HPDE6-E6E7 (cell line): ENCODE results near the gene B4GALT1.
"Not testable (repeated sequence)": the region's sequence is repeated elsewhere in the genome, so short reads cannot be mapped to it uniquely, and the experiment has no call there.

ENCODE experiments used
- DNase-seq: peaks from one replicate; pipeline ENCODE4 v3.0.0; 2011; ENCODE audit warnings: missing footprints; ENCODE audit errors: extremely low spot score

The B4GALT1 gene

DNA sequence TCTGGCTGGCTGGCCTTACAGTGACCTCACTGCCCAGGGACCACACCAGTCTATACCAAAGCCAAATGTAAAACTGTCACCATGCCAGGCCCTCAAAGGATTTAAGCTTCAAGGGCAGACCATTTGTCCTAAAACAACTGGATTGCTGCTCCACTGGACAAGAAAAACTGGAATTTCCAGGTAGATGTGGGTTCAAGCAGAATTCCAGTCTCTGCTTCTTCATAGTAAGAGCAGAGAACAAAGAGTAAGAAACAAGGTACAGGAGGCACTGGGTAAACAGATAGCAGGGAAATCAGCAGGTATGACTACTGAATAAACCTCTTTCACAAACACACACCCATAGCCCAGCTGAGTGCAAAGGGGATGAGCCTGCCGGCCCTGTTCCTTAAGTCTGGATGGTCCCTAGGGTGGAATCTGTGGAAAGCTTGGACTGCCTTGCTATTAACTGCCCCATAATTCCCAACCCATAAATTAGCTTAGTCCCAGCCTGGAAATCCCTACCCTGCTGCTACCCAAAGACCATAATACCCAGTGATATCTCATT lies 5.5 kb downstream of the B4GALT1 start:
- DNase-seq: no peak

DNA sequence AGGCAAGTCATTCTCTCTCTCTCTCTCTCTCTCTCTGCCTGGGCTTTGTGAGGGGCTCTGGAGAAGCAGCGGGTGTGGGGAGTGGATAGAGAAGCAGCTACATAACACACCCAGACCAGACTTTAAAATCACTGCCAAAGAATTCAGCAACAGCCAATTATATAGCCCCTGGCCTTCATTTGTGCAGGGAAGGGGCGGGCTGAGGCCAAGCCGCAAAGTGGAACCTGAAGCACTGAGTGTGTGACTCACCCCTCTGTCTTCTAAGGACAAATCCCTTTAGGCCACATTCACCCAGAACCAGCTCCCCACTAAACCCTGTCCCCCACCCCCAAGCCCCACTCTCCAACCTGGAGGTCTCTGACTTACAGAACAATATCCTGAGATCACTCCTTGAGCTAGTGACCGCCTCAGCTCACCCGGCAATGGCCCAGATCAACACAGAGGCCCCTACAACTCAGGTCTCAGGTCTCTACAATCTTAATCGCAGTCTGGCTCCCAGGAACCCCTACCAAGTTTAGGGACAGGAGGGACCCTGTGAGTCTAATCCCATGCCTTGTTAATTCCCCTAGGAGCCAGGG lies 6.0 kb downstream of the B4GALT1 start:
- DNase-seq: no peak

DNA sequence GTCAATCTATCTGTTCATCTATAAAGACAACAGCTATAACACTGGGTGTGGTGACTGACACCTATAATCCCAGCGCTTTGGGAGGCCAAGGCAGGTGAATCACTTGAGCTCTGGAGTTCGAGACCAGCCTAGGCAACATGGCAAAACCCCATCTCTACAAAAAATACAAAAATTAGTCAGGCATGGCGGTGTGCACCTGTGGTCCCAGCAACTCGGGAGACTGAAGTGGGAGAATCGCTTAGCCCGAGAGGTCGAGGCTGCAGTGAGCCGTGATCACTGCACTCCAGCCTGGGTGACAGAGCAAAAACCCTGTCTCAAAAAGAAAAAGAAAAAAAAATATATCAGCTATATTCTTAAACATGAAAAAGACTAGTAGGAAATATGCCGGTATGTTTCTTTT lies 6.7 kb downstream of the B4GALT1 start:
- DNase-seq: not testable (repeated sequence)

- no peak for DNase-seq
These were observed 7.4 kb downstream of the B4GALT1 start for GRCh38 chr9:33159777-33160127.

- DNase-seq: no peak
These were observed 8.0 kb downstream of the B4GALT1 start for GRCh38 chr9:33158843-33159776.

GRCh38 chr9:33157960-33158842 lies 8.9 kb downstream of the B4GALT1 start:
- no peak for DNase-seq

GRCh38 chr9:33155393-33155792 lies 11.7 kb downstream of the B4GALT1 start:
- no peak for DNase-seq

DNA sequence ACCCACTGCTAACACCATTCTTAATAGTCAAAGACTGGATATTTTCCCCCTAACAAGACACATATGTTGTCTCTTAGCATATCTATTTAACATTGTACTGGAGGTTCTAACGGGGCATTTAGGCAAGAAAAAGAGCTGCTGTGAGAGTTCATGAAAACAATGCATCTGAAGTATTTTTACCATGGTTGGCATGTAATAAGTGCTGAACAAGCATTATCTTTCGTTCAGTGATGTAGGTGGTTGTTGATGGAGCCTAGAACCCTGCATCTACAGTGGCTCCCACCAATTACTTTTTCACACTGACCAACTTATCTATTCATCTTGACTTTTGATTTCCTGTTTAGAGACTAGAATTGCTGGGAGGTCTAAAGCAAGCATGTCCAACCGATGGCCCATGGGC lies 12.8 kb downstream of the B4GALT1 start:
- no peak for DNase-seq

DNA sequence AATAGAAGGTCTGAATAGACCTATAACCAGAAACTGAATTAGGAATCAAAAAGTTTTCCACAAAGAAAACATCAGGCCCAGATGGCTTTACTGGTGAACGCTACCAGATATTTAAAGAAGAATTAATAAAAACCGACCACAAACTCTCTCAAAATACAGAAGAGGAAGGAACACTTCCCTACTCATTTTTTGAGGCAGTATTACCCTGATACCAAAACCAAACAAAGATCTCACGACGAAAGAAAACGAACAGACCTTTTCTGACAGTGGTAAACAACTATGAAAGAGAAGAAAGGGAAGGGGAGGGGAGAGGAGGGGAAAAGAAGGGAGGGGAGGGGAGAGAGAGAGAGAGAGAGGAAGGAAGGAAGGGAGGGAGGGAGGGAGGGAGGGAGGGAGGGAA lies 13.5 kb downstream of the B4GALT1 start:
- DNase-seq: no peak

DNA sequence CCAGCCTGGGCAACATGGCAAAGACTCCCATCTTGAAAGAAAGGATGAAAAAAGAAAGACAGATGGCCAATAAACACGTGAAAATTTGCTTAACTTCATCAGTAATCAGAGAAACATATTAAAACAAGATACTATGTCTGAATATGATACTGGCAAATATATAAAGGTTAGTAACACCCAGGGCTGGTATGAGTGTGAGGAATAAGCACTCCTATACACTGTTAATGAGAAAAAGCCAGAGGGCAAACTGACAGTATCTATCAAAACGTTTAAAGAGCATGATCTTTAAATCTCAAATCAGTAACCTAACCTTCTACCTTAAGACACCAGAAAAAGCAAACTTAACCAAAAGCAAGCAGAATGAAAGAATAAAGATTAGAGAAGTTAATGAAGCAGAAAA lies 14.1 kb downstream of the B4GALT1 start:
- no peak for DNase-seq

DNA sequence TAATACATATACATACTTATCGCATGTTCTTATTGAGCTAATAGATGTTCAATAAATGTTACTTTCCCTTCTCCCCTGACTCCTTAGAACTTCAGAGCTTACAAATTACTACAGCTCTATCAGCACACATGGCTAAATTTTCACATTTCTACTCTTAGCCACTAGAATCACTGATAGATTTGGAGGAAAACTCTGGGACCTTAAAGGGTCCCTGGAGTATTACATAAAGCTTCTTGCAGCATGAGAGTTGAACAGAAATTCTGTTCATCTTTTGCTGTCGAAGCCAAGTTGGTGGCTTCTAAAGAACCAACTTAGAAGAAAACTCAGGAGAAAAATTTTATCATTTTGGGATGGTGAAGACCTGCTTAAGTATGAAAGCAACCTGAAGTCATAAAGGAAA lies 15.5 kb downstream of the B4GALT1 start:
- no peak for DNase-seq

- no peak for DNase-seq
These were observed 16.1 kb downstream of the B4GALT1 start for GRCh38 chr9:33151007-33151557.

DNA sequence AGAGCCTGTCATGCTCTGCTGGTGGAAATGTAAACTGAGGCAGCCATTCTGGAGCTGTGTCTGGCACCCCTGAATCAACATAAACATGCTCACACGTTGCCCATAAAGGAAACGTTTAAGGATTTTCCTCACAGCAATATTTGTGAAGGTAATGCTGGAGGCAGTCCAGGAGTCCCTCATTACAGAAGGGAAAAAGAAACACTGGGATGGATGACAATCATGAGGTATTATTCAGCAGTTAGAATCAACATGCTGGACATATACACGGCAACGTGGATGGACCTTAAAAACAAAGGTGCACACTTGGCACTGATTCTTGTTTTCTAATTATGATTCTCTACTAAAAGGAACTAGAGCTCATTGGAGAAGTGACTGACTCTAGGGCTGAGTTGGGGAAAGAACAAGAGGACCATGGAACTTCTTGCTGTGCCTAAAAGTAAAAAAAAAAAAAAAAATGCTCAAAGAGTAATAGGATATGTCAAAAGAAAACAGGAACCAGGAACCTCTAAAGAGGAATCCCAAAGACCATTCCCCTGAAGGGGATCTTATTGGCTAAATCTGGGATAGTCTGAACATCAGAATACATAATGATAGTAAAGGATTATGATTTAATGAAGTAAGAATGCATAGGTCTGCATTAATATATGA lies 18.6 kb downstream of the B4GALT1 start:
- DNase-seq: no peak

GRCh38 chr9:33147416-33148169 lies 19.5 kb downstream of the B4GALT1 start:
- DNase-seq: no peak

- DNase-seq: no peak
These were observed 20.8 kb downstream of the B4GALT1 start for GRCh38 chr9:33146298-33146697.

- DNase-seq: no peak
These were observed 22.6 kb downstream of the B4GALT1 start for GRCh38 chr9:33144551-33144950.

DNA sequence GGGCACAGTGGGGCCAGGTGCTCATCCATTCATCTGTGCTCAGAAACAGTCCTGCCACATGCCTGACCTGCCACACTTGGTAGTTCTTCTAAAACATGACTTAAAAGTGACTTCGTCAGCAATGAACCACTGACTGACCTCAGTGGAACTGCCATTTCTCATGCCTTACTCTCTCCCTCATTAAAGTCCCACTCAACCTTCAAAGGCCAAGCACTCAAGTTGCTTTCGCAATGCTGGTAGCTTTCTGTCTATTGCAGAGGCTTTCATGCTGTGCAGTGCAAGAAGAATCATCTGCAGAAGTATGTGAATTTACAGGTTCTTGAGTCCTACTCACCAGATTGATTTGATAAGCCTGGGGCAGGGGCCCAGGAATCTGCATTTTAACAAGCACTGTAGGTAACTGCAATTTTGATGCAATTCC lies 23.9 kb downstream of the B4GALT1 start:
- DNase-seq: no peak

DNA sequence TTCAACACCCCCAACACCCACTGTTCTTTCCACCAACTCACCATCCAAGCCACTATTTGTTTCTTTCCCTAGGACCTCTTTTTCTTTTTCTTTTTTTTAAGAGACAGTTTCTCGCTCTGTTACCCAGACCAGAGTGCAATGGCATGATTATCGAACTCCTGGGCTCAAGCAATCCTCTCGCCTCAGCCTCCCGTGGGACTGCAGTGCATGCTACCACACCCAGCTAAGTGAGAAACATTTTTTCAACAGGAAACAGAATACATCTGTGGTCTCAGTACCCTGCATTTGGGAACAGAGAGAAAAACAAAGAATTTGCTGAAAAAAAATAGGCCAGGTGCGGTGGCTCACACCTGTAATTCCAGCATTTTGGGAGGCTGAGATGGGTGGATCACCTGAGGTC lies 24.6 kb downstream of the B4GALT1 start:
- DNase-seq: no peak

GRCh38 chr9:33140401-33141360 lies 26.5 kb downstream of the B4GALT1 start:
- no peak for DNase-seq
